IMR-90 (cell line): ENCODE results near the gene PPIH. TPM values are rescaled to one million over a fixed set of nuclear protein-coding genes. Genes with fewer than 3 reads are reported as not detected.

Experiments used
- ATAC-seq: fragments of 200-7000 bp; cut with Tn5 transposase; 2 replicates; pipeline ENCODE4 v1.9.1; 2020; ENCODE audit warnings: low read depth, mild to moderate bottlenecking, moderate library complexity
- BruUV-seq: library from RNA; stranded (reverse); fragments of 400-500 nt; replicated peaks from 2 replicates; lab custom pipeline; 2021; lab: Mats Ljungman, UMichigan
- CTCF ChIA-PET: fragments of 300-600 bp; formaldehyde crosslinking; extraction: SDS; loops from one replicate; lab custom pipeline; 2021; ENCODE audit warnings: antibody characterized with exemption; lab: Yijun Ruan, JAX
- POLR2A ChIA-PET: fragments of 300-600 bp; sonication (Branson Sonifier 250); formaldehyde crosslinking; loops from one replicate; lab custom pipeline; 2022; ENCODE audit warnings: antibody characterized with exemption; ENCODE audit not compliant: unreplicated experiment; lab: Charles Lee
- DNase-seq: peaks from one replicate; pipeline ENCODE4 v3.0.0; 2013
- H2AFZ ChIP-seq: replicated peaks from 2 replicates; pipeline ENCODE3; 2013; ENCODE audit warnings: low read length, mild to moderate bottlenecking; ENCODE audit not compliant: poor library complexity
- H2AK5ac ChIP-seq: 2 replicates; pipeline ENCODE4 v1.6.1; 2013; ENCODE audit warnings: low read depth, low read length, inconsistent platforms
- H2AK9ac ChIP-seq: replicated peaks from 2 replicates; pipeline ENCODE3; 2013; ENCODE audit warnings: mild to moderate bottlenecking, low read depth, low read length, moderate library complexity; ENCODE audit not compliant: poor library complexity
- H2BK120ac ChIP-seq: 2 replicates; pipeline ENCODE4 v1.6.1; 2013; ENCODE audit warnings: low read depth, low read length, inconsistent platforms
- H2BK15ac ChIP-seq: 3 replicates; pipeline ENCODE4 v1.6.1; 2013; ENCODE audit warnings: low read depth, low read length, inconsistent platforms
- H2BK20ac ChIP-seq: 2 replicates; pipeline ENCODE4 v1.6.1; 2013; ENCODE audit warnings: low read depth, mild to moderate bottlenecking, inconsistent platforms, low read length, moderate library complexity
- H2BK5ac ChIP-seq: 2 replicates; pipeline ENCODE4 v1.6.1; 2013; ENCODE audit warnings: mild to moderate bottlenecking, low read depth, low read length, inconsistent platforms; ENCODE audit not compliant: poor library complexity, severe bottlenecking
- H3K14ac ChIP-seq: replicated peaks from 2 replicates; pipeline ENCODE4 v1.6.1; 2013; ENCODE audit warnings: low read depth, low read length, inconsistent platforms
- H3K18ac ChIP-seq: 2 replicates; pipeline ENCODE4 v1.6.1; 2013; ENCODE audit warnings: low read depth, low read length, control low read depth
- H3K23ac ChIP-seq: 2 replicates; pipeline ENCODE4 v1.6.1; 2013; ENCODE audit warnings: low read depth, low read length, inconsistent platforms
- H3K27ac ChIP-seq: 2 replicates; pipeline ENCODE4 v1.5.1; 2013; ENCODE audit warnings: mild to moderate bottlenecking, control low read depth, low read length; ENCODE audit not compliant: insufficient read depth
- H3K27me3 ChIP-seq: 2 replicates; pipeline ENCODE4 v1.6.1; 2013; ENCODE audit warnings: low read length; ENCODE audit not compliant: control insufficient read depth, insufficient read depth
- H3K36me3 ChIP-seq: 2 replicates; pipeline ENCODE4 v1.6.1; 2013; ENCODE audit warnings: low read length, mixed read lengths; ENCODE audit not compliant: control insufficient read depth, insufficient read depth
- H3K4ac ChIP-seq: 2 replicates; pipeline ENCODE4 v1.6.1; 2013; ENCODE audit warnings: low read depth, low read length, inconsistent platforms
- H3K4me1 ChIP-seq: 2 replicates; pipeline ENCODE4 v1.6.1; 2013; ENCODE audit warnings: low read length, mixed read lengths; ENCODE audit not compliant: control insufficient read depth, insufficient read depth
- H3K4me2 ChIP-seq: 2 replicates; pipeline ENCODE4 v1.6.1; 2013; ENCODE audit warnings: low read depth, mild to moderate bottlenecking, control low read depth, low read length, moderate library complexity
- H3K4me3 ChIP-seq: 2 replicates; pipeline ENCODE4 v1.5.1; 2013; ENCODE audit warnings: low read depth, mild to moderate bottlenecking, control low read depth, low read length, moderate library complexity; ENCODE audit not compliant: insufficient read depth
- H3K56ac ChIP-seq: 2 replicates; pipeline ENCODE4 v1.6.1; 2013; ENCODE audit warnings: low read length, inconsistent platforms; ENCODE audit not compliant: insufficient read depth; ENCODE audit errors: extremely low read depth
- H3K79me1 ChIP-seq, 2 experiments: 2 replicates each; pipeline ENCODE4 v1.6.1; 2013; ENCODE audit warnings: low read length in 2 of 2, inconsistent platforms in 1 of 2, low read depth in 1 of 2
- H3K9ac ChIP-seq: 2 replicates; pipeline ENCODE4 v1.6.1; 2013; ENCODE audit warnings: low read depth, low read length, control low read depth
- H3K9me1 ChIP-seq: 2 replicates; pipeline ENCODE4 v1.6.1; 2013; ENCODE audit warnings: low read length, inconsistent platforms; ENCODE audit not compliant: insufficient read depth
- H3K9me3 ChIP-seq: 2 replicates; pipeline ENCODE4 v1.6.1; 2013; ENCODE audit warnings: low read length; ENCODE audit not compliant: control insufficient read depth, insufficient read depth
- H4K20me1 ChIP-seq: 2 replicates; pipeline ENCODE4 v1.6.1; 2013; ENCODE audit warnings: low read length, inconsistent platforms; ENCODE audit not compliant: insufficient read depth
- H4K5ac ChIP-seq: 2 replicates; pipeline ENCODE4 v1.6.1; 2013; ENCODE audit warnings: mild to moderate bottlenecking, low read depth, low read length, control low read depth
- H4K8ac ChIP-seq, 2 experiments: 2 replicates each; pipeline ENCODE4 v1.6.1; 2013; ENCODE audit warnings: low read depth in 2 of 2, low read length in 2 of 2, control low read depth in 1 of 2, inconsistent platforms in 1 of 2
- H4K91ac ChIP-seq: 2 replicates; pipeline ENCODE4 v1.6.1; 2013; ENCODE audit warnings: low read depth, low read length, inconsistent platforms; ENCODE audit not compliant: insufficient read depth
- POLR2A ChIP-seq: IDR thresholded peaks from 2 replicates; pipeline ENCODE4 v1.6.1; 2012; ENCODE audit warnings: mild to moderate bottlenecking, low read depth, low read length
- SMC3 ChIP-seq: fragments of 150-350 bp; IDR thresholded peaks from 2 replicates; pipeline ENCODE4 v1.6.1; 2016; ENCODE audit warnings: low read depth, mild to moderate bottlenecking, antibody characterized with exemption, low read length, moderate library complexity
- WGBS, 2 experiments: methylation state at CpG; one replicate each; pipeline versions ENCODE4 v1.1.5 to v1.1.7; 2013; ENCODE audit warnings: missing lambda C conversion rate in 2 of 2; ENCODE audit not compliant: insufficient read length in 1 of 2; ENCODE audit errors: extremely low coverage in 2 of 2; 5-methylcytosine and 5-hydroxymethylcytosine counted together
- dilution Hi-C: fragments of 300-500 bp; cut with HindIII; formaldehyde crosslinking; loops from one replicate; pipeline ENCODE4 v1.14.3; 2018; ENCODE audit warnings: low sequenced_read_pairs; ENCODE audit not compliant: unreplicated experiment
- in situ Hi-C: fragments of 300-500 bp; cut with MboI; formaldehyde crosslinking; loops from 3 replicates; pipeline ENCODE4 v1.14.3; 2019; ENCODE audit warnings: low sequenced_read_pairs, inconsistent platforms, mixed read lengths
- intact Hi-C: fragments of 100-400 bp; cut with micrococcal nuclease; formaldehyde crosslinking; loops from 2 replicates; pipeline ENCODE4 v1.10.0; 2022
- polyA plus RNA-seq, 3 experiments: library from polyadenylated mRNA; depleted of rRNA; stranded (reverse); fragments of >200 nt; gene quantifications; 2 replicates each; pipeline ENCODE4 v1.2.3, GENCODE V29; 2012; ENCODE audit warnings: low replicate concordance in 1 of 3
- total RNA-seq: library from RNA; depleted of rRNA; stranded (reverse); fragments of >200 nt; gene quantifications from 2 replicates; pipeline ENCODE4 v1.2.3, GENCODE V29; 2012
- TF ChIP-seq, protein P1 (sequence below): conservative IDR thresholded peaks from 2 replicates; pipeline ENCODE4 v1.5.1; 2012; ENCODE audit warnings: mild to moderate bottlenecking, low read depth, low read length, improper control_type of control experiment

The PPIH gene
- total and polyA plus RNA-seq, 2 of the 4 experiments (the other 2 are of a cell fraction), result 22.4 to 52.1 TPM

DNA sequence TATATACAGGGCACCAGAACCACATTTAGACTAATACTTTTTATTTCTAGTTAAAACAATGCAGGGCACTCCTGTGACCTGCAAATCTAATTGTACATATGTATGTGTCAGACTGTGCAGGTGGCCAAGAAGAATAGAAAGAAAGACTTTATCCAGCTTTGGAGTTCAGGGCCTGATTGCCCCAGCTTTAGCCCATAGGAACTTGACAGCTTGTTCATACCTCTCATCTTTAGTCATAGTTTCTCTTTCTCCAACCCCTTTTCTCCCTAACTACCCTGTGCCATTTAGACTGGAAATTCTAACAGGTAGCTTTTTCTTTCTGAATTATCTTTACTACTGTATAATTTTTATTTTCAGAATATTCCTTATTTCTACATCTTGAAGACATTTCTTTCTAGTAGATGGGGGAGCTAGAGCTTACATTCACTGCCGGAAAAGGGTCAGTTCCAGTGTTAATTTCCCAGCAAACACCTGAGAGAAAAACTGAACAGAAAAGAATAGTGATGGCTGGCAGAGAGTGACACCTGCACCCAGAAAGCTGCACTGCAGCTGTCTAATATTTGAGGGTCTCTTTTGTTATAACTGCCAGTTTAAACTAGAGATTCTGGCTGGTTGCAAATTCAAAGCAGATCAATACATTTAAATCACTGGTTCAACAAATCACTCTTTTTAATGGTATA is 32.4 kb downstream of the PPIH start:
- peaks cover 20% of the 10 kb centered on the region for H3K4me1 ChIP-seq
- peaks cover 90% of the 10 kb centered on the region for H4K20me1 ChIP-seq
- intact Hi-C loops (no loop called here), dilution Hi-C loops (no loop called here), in situ Hi-C loops (no loop called here)
- H2BK5ac ChIP-seq, result no peak overlapping the region
- ChIA-PET CTCF (interaction anchor here (0.9 to 1.5 kb wide), 3 partner anchors 10 to 206 kb away, joined by 3 to 4 read pairs (median 3); no protein-coding TSS in a partner anchor), POLR2A (no interaction called here)
- 0 out of 2 replicates have a peak overlapping the region, but pooled peaks have one; percentile 28 for H3K4me2 ChIP-seq
- no peak overlapping the region for H3K14ac ChIP-seq
- H4K8ac ChIP-seq, result no peak overlapping the region
- no peak overlapping the region for H3K27ac ChIP-seq
- no peak overlapping the region for H3K4ac ChIP-seq
- H3K23ac ChIP-seq, result no peak overlapping the region
- ATAC-seq (peak; percentile 46; the same call in 1 of the 2 replicates), DNase-seq (peak; percentile 14)
- H4K5ac ChIP-seq, result no peak overlapping the region
- H3K9me1 ChIP-seq, result peaks cover 15% of the 10 kb centered on the region
- no peak overlapping the region for H2AFZ ChIP-seq
- H4K91ac ChIP-seq, result no peak overlapping the region
- H2AK5ac ChIP-seq, result no peak overlapping the region
- H3K9ac ChIP-seq, result no peak overlapping the region
- no peak overlapping the region for H2AK9ac ChIP-seq
- no peak overlapping the region for H2BK20ac ChIP-seq
- no peak overlapping the region for H2BK120ac ChIP-seq
- no TSS peak for BruUV-seq
- no peaks in the 10 kb centered on the region for H3K9me3 ChIP-seq
- WGBS, 2 experiments, result no CpG with 5 or more reads among the region's 1 CpG
- TF ChIP-seq SMC3, result no peak
- no peak for TF ChIP-seq POLR2A
- TF ChIP-seq, protein P1, sequence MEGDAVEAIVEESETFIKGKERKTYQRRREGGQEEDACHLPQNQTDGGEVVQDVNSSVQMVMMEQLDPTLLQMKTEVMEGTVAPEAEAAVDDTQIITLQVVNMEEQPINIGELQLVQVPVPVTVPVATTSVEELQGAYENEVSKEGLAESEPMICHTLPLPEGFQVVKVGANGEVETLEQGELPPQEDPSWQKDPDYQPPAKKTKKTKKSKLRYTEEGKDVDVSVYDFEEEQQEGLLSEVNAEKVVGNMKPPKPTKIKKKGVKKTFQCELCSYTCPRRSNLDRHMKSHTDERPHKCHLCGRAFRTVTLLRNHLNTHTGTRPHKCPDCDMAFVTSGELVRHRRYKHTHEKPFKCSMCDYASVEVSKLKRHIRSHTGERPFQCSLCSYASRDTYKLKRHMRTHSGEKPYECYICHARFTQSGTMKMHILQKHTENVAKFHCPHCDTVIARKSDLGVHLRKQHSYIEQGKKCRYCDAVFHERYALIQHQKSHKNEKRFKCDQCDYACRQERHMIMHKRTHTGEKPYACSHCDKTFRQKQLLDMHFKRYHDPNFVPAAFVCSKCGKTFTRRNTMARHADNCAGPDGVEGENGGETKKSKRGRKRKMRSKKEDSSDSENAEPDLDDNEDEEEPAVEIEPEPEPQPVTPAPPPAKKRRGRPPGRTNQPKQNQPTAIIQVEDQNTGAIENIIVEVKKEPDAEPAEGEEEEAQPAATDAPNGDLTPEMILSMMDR, result 0 out of 2 replicates have a peak, but pooled peaks have one; percentile 14
- no peaks in the 10 kb centered on the region for H3K27me3 ChIP-seq
- H3K56ac ChIP-seq, result no peak overlapping the region
- peaks cover 10% of the 10 kb centered on the region for H3K36me3 ChIP-seq
- H3K4me3 ChIP-seq, result no peak overlapping the region
- H2BK15ac ChIP-seq, result no peak overlapping the region
- no peak overlapping the region for H3K18ac ChIP-seq
- peaks cover 7 to 26% of the 10 kb centered on the region in 2 experiments for H3K79me1 ChIP-seq
